ENCODE results near the gene PCGF2. TPM values are rescaled to one million over a fixed set of nuclear protein-coding genes. Genes with fewer than 3 reads are reported as not detected.
A peak's percentile ranks its signal among the peaks of the same experiment; 100 is the strongest.

PCGF2 gene
- total and polyA plus RNA-seq, 2 of the 8 experiments (the other 6 are each of a cell fraction or from before 2014, with no cell fraction given), result 42.1 to 93.3 TPM

- peak; percentile 52; the same call in 1 of the 2 replicates for TF ChIP-seq CHD2 (IDR thresholded peaks at IDR 0.05; ENCODE audit: low read length)
- peak in 1 of 2 experiments; percentile 65; a peak in 1 of 3 replicates for TF ChIP-seq EP300 (IDR thresholded peaks at IDR 0.05; ENCODE audit: borderline replicate concordance in 1 of 2, low read depth in 2 of 2, low read length in 2 of 2)
- no peak for TF ChIP-seq FOSL1 (IDR thresholded peaks at IDR 0.05; ENCODE audit: insufficient read depth, low read depth, low read length)
- no peak for TF ChIP-seq BCL11A (IDR thresholded peaks at IDR 0.05; ENCODE audit: low read depth in 2 of 2, low read length in 2 of 2)
- no peak for TF ChIP-seq CBX5 (IDR thresholded peaks at IDR 0.05; ENCODE audit: low read depth, low read length)
- peak; percentile 90 for TF ChIP-seq POLR2AphosphoS5 (IDR thresholded peaks at IDR 0.05; ENCODE audit: low read depth, low read length)
- TF ChIP-seq RBBP5 (IDR thresholded peaks at IDR 0.05; ENCODE audit: borderline replicate concordance, low read depth, low read length), result no peak
- peak; percentile 5 for TF ChIP-seq ASH2L (IDR thresholded peaks at IDR 0.05; ENCODE audit: low read length)
- peak; percentile 25 to 81; a peak in 2 of 4 replicates for TF ChIP-seq SIN3A (conservative IDR thresholded peaks at IDR 0.05 in 1 of 2, IDR thresholded peaks at IDR 0.05 in 1 of 2; ENCODE audit: low read depth in 1 of 2, low read length in 2 of 2)
Measured at GRCh38 chr17:38703742-38704605, 44.2 kb downstream of the PCGF2 start (continued).
